SHP77 treated with DMSO at 0.1 percent for 48 hours (cell line): Measurements from ENCODE around the gene TMTC4.
"Not testable (repeated sequence)": the region's sequence is repeated elsewhere in the genome, so short reads cannot be mapped to it uniquely, and the experiment has no call there.

Experiments used
- DNase-seq: peaks from one replicate; lab custom pipeline; 2025; lab: John Stamatoyannopoulos, UW

The TMTC4 gene, protein sequence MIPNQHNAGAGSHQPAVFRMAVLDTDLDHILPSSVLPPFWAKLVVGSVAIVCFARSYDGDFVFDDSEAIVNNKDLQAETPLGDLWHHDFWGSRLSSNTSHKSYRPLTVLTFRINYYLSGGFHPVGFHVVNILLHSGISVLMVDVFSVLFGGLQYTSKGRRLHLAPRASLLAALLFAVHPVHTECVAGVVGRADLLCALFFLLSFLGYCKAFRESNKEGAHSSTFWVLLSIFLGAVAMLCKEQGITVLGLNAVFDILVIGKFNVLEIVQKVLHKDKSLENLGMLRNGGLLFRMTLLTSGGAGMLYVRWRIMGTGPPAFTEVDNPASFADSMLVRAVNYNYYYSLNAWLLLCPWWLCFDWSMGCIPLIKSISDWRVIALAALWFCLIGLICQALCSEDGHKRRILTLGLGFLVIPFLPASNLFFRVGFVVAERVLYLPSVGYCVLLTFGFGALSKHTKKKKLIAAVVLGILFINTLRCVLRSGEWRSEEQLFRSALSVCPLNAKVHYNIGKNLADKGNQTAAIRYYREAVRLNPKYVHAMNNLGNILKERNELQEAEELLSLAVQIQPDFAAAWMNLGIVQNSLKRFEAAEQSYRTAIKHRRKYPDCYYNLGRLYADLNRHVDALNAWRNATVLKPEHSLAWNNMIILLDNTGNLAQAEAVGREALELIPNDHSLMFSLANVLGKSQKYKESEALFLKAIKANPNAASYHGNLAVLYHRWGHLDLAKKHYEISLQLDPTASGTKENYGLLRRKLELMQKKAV

DNA sequence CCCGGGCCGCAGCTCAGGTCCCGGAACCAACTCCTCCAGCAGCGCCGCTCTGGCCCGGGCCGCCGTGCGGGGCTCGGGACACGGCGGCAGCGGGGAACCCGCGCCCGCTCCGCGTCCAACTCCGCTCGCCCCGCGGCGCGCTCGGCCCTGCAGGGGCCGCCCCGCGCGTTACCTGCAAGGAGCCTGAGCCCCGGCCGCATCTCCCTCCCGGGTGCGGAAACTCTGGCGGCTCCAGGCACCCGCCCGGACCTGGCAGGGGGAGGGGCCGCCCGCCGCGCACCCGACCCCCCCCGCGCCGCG lies at the start of gene TMTC4:
Gene TMTC4 (minus strand): TSS at position 224 of the 300 bp plus-strand sequence. CDS start 4,433 bp downstream, outside the sequence.
- no peak for DNase-seq

- no peak for DNase-seq
Observed at GRCh38 chr13:100722517-100722916, 47.9 kb upstream of the TMTC4 start.

DNA sequence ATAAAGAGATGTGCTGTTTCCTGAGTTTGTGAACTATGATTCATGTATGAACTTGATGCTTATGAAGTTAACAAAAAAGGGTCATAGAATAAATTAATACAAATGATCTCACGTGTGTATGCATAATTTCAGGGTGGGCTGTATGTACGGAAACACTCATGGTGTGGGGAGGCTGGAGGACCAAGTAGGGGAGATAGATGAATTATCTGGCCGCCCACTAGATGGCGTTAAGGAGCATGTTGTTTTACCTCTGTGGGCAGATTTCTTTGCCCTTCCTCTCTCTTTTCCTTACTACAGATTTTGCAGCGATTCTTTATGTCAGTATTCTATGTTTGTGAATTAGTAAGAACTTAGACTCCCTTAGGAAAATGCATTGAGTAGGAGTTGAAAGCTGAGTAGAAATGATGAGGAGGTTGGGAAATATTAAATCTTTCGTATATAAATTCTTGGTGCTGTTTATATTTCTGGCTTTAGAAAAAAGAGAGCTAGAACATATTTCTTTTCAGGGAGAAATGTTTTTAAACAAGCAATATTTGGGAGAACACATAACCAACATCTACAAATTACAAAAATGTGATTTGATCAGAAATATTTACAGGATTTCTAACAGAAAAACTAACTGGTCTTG lies 47.4 kb upstream of the TMTC4 start:
- DNase-seq, result peak; percentile 32

- DNase-seq, result no peak
Observed at GRCh38 chr13:100715604-100716003, 41.0 kb upstream of the TMTC4 start.

- no peak for DNase-seq
Observed at GRCh38 chr13:100714478-100714877, 39.9 kb upstream of the TMTC4 start.

- DNase-seq, result no peak
Observed at GRCh38 chr13:100710176-100710575, 35.6 kb upstream of the TMTC4 start.

GRCh38 chr13:100707818-100708740 lies 33.5 kb upstream of the TMTC4 start:
- no peak for DNase-seq

DNA sequence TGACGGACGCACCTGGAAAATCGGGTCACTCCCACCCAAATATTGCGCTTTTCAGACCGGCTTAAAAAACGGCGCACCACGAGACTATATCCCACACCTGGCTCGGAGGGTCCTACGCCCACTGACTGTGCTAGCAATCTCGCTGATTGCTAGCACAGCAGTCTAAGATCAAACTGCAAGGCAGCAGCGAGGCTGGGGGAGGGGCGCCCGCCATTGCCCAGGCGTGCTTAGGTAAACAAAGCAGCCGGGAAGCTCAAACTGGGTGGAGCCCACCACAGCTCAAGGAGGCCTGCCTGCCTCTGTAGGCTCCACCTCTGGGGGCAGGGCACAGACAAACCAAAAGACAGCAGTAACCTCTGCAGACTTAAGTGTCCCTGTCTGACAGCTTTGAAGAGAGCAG lies 23.7 kb upstream of the TMTC4 start:
- DNase-seq, result not testable (repeated sequence)

DNA sequence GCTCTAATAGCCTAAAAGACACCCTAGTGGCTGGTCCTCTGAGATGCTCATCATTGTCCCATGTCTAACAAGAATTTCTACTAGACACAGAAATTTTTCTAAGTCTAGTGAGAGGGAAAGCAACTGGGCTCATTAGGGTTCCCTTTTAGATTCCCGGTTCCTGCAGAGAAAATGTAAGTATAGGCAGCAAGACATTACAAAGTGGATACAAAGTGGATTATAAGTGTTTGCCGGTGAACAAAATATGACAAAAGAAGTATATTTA lies 20.8 kb upstream of the TMTC4 start:
- DNase-seq, result no peak

DNA sequence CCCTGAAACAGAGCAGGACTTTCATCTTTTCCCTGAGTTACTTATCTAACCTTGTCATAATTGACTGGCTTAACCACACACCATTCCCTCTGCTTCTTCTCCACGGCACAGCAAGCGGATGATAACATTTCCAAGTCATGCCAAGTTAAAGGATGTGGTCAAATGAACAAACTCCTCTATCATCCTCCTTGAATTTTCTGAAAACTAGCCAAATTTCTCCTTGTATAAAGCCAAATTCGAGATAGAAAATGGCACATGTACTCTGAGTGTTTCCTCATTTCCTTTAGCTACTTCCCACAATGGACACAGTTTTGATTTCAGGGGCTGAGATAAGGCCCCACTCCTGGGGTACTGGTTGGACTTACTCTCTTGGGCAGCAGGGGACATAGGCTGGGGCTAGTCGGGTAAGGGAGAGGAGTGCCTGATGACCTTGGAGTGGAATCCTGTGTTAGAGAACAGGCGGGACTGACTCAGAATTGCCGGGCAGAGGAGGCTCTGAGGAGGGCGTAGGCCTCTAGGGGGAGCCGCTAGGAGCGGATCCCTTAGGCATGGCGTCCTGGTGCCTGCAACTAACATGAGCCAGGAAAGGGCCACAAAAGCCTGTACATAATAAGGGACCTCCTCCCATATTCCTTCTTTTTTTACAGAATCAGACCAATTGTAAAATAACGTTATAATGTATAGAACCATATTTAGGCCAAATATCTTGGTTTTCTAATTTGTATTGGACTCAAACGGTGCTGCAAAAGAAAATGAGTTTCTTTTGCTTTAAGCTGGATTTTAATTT lies 20.3 kb upstream of the TMTC4 start:
- DNase-seq, result peak; percentile 68

DNA sequence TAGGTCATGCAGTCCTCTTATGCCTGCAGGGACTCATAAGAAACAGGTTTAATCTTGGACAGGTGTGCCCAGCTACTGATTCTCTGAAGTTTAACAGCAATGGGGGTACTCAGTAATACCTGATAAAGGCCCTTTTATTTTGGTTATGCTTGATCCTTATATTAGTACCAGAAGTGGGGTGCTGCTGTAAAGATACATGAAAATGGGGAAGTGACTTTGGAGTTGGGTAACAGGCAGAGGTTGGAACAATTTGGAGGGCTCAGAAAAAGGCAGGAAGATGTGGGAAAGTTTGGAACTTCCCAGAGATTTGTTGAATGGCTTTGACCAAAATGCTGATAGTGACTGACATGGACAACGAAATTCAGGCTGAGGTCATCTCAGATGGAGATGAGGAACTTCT lies 14.6 kb upstream of the TMTC4 start:
- no peak for DNase-seq

- no peak for DNase-seq
Observed at GRCh38 chr13:100680131-100680530, 5.5 kb upstream of the TMTC4 start.

DNA sequence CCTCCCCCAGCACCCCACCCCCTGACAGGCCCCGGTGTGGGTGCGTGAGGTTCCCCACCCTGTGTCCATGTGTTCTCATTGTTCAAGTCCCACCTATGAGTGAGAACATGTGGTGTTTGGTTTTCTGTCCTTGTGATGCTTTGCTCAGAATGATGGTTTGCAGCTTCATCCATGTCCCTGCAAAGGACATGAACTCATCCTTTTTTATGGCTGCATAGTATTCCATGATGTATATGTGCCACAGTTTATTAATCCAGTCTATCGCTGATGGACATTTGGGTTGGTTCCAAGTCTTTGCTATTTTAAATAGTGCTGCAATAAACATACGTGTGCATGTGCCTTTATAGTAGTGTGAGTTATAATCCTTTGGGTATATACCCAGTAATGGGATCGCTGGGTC lies 2.5 kb upstream of the TMTC4 start:
- not testable (repeated sequence) for DNase-seq

GRCh38 chr13:100675661-100676129 lies 1.1 kb upstream of the TMTC4 start:
- DNase-seq, result no peak

GRCh38 chr13:100674872-100675660 lies 471 bp upstream of the TMTC4 start:
- DNase-seq, result peak; percentile 96

DNA sequence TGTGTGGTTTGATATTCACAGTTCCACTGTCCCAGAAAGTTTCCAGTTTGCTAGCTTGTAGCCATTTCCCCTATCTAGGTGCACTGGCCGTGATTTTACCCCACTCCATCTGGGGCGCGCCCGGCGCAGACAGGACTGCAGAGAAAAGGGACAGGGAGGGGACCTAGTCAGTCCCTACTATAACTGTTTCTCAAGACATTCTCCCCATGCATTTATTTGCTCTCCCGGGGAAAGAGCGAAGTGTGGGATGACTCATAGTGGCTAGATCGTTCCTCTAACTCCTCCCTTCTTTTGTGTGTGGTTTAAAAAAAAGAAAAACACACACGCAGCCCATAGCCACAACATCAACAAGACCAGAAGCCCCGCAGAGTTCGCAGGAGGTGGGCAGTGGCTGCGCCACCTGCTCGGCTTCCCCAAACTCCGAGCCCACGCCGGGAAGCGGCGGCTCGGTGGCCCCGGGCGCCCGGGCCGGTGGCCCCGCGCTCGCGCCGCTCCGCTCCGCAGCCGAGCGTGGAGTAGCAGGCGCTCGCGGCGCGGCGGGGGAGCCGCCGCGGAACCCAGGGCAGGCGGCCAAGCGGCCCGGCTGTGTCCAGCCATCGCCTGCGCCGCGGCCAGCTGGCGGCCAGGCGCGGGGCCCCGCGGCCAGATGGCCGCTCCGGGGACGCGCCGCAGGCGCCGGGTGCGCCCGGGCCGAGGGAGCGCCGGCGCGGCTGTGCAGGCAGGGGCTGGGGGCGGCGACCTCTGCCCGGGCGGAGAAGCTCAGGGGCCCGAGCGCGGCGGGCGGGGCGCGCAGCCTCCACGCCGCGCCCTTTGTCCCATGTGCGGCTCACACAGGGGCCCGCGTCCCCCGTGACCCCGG lies 653 bp downstream of the TMTC4 start:
- DNase-seq, result no peak

GRCh38 chr13:100673376-100673712 lies 1.3 kb downstream of the TMTC4 start:
- DNase-seq, result no peak

GRCh38 chr13:100671389-100672182 lies 3.0 kb downstream of the TMTC4 start:
- no peak for DNase-seq

GRCh38 chr13:100668408-100668807 lies 6.2 kb downstream of the TMTC4 start:
- DNase-seq, result no peak
